ENCODE data around the gene SAV1.
"Not testable (repeated sequence)": the region's sequence is repeated elsewhere in the genome, so short reads cannot be mapped to it uniquely, and the experiment has no call there.

SAV1 gene

DNA sequence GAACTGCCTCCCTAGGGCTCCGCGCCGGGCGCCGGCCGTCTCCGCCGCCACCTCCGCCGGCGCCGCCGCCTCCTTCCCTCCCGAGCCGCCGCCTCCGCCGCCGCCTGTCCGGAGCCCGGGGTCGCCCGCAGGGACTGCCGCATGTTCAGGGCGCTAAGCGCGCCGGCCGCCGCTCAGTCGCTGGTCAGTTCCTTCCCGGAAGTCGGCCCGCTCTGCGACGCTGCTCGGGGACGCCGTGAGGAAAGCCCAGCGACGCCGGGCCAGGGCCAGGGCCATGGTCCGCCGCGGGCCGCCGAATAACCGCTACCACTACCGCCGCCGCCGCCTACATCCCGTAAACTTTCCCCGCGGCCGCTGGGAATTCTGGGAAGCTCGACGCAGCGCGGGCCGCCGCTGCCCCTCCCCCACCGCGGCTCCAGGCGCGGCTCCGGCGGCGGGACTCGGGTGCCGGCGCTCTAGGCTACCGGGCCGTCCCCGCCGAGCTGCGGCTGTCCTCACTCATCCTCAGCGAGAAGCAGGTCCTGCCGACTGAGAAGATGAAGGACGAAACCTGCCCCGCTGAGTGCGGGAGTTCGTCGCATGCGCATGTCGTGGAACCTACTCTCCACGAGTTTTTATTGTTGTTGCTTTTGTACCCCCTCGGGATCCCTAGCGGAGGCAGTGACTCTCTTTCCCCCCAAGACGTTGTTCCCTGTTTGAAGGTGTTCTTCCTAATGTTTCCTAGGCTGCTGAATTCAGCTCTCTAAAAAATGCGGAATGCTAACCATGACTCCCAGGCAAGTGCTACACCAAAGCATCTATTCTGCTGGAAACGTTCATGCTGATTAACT, at the start of gene SAV1:
TSS of gene SAV1 (minus strand) at position 311 of the 830 bp plus-strand sequence. CDS start 339 bp downstream, outside the sequence.
- DNase-seq, result peak; percentile 74 to 83

DNA sequence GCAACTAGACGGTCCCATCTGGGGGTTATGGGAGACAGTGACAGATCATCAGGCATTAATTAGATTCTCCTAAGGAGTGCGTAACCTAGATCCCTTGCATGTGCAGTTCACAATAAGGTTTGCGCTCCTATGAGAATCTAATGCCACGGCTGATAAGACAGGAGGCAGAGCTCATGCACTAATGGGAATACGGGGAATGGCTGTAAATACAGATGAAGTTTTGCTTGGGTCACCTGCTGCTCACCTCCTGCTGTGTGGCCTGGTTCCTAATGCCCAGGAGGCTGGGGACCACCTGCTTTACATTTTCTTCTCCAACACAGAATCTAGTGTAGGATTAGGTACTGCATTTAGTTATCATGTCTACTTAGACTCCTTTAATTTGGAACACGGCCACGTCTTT, 49.7 kb upstream of the SAV1 start:
- DNase-seq, result no peak

DNA sequence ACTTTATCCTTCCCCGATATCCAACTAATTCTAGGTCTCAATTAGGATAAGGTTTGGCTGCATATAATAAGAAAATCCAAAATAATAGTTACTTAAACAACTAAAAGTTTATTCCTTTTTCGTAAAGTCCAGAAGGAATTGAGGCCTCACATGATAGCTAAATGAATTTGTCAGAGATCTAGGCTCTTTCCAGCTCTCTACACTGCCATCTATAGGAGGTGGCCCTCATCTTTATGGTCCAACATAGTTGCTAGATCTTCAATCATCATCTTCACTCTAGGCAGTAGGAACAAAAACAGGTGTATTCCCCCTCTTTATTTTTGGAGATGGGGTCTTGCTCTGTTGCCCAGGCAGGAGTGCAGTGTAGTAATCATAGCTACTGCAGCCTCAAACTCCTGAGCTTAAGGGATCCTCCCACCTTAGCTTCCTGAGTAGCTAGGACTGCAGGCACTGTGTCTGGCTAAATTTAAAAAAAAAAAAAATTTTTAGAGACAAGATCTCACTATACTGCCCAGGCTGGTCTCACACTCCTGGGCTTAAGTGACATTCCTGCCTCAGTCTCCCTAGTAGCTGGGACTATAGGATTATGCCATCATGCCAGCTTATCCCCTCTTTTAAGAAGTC, 46.5 kb upstream of the SAV1 start:
- DNase-seq, result peak in 1 of 2 experiments; percentile 22

DNA sequence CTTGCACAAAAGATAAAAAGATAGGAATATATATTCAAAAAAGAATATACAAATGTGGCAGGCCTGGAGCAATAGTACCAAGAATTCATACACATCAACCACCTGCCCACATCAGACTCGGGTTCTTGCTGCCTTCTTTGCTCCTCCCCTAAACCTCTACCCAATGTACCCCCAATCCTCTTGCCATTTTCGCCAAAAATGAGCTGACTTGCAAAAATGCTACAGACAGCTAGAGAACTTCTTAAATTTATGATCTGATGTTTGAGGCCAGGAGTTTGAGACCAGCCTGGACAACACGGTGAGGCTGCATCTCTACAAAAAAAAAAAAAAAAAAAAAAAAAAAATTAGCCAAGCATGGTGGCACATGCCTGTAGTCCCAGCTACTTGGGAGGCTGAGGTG, 42.9 kb upstream of the SAV1 start:
- DNase-seq, result no peak

DNA sequence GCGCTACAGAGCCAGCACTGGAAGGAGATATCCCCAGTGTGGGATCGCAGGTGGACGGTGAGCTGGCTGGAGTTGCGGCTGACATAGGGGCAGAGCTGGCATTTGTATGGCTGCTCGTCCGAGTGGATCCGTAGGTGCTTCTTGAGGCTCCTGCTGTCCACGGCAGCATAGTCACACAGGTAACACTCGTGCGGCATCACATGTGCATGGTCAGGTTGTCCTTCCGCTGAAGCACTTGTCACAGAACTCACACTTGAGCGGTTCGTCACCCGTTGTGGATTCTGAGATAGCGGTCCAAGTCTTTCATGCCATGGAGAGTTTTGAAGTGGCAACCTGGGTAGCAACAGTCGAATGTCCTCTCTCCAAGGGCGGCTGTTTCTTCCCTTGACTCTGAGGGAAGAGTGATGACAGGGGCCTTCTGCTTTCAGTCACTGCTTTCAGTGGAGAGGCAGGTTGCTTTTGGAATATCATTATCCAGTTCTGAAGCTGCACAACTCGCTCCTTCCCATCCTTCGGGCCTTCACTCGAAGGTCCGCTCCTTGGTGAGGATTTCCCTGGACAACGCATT, 37.0 kb upstream of the SAV1 start:
- no peak for DNase-seq

DNA sequence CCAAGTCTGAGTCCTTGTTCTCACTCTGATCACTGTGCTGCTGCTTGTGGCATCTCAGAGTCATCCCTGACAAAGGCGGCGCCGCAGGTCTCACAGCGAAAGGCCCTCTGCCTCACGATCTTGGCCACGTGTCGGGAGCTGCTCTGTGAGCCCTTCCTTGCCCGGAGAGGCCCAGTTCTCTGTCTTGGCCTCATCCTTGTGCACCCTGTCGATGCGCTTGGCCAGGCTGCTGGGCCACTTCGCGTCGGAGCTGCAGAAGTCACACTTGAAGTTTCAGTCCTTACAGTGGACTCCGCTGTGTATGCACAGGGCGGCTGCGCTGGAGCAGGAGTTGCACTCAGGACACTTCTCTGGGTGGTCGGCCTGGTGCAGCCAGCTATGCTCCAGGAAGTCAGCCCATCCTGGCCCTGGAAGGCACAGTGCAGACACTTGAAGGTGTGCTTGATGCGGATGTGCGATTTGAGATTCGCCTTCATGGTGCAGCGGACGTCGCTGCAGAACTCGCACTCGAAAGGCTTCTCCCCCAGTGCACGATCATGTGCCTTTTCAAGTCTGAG, 36.4 kb upstream of the SAV1 start:
- no peak for DNase-seq

DNA sequence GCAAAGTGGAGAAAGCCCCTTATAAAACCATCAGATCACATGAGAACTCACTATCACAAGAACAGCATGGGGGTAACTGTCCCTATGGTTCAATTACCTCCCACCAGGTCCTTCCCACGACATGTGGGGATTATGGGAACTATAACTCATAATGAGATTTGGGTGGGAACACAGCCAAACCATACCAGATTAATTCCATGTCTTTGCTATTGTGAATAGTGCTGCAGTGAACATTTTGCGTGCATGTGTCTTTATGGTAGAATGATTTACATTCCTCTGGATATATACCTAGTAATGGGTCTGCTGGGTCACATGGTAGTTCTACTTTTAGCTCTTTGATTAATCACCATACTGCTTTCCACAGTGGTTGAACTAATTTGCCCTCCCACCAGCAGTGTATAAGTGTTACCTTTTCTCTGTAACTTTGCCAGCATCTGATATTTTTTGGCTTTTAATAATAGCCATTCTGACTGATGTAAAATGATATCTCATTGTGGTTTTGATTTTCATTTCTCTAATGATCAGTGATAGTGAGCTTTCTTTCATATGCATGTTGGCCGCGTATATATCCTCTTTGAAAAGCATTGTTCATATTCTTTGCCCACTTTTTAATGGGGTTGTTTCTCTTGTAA, 29.7 kb upstream of the SAV1 start:
- no peak for DNase-seq

DNA sequence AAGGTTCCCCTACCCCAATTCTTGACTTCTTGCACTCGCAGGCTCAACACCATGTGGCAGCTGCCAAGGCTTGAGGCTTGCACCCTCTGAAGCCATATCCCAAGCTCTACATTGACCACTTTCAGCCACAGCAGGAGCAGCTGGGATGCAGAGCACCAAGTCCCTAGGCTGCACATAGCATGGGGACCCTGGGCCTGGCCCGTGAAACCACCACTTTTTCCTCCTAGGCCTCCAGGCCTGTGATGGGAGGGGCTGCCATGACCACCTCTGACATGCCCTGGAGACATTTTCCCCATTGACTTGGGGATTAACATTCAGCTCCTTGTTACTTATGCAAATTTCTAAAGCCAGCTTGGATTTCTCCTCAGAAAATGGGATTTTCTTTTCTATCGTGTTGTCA, 26.2 kb upstream of the SAV1 start:
- not testable (repeated sequence) for DNase-seq

DNA sequence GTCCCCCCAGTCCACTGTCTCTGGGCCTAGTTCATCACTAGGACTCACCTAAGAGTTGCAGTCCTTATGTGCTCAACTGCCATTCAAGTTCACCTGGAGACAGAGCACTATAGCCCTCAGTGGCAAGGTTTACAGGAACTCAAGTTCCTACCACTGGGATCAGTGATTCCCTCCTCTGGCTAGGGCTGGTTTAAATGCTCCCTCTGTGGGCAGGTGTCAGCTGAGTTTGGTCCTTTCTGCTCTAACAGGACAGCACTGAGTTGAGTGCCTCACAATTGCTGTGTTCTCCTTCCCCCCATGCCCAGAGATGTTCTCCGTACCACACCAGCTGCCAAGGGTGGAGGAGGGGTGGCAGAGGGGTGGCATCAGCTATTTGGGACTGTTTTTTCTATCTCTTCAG, 20.8 kb upstream of the SAV1 start:
- no peak for DNase-seq

DNA sequence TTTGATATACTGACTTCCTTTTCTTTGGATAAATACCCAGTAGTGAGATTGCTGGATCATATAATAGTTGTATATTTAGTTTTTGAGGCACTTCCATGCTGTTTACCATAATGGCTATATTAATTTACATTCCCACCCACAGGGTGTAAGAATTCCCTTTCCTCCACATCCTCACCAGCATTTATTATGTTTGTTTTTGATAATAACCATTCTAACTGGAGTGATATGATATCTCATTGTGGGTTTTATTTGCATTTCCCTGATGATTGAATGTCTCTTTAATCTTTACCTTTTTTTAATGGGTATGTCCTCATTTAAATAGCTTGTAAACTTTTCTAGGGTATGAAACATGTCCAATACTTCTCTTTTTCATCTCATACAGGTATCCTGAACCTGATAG, 11.6 kb upstream of the SAV1 start:
- no peak for DNase-seq

DNA sequence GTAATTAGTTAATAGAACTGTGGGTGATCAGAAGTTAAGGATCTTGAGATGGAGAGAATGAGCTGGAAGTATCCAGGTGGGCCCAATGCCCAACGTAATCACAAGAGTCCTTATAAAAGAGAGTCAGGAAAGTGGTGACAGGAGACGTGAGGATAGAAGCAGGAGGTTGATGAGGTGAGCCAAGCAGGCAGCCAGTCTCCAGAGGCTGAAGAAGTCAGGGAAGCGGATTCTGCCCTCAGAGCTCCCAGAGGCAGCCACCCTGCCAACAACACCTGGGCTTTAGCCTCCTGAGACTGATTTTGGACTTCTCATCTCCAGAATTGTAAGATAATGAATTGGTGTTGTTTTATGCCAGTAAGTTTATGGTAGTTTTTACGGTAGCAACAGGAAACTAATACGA, 10.1 kb upstream of the SAV1 start:
- no peak for DNase-seq

DNA sequence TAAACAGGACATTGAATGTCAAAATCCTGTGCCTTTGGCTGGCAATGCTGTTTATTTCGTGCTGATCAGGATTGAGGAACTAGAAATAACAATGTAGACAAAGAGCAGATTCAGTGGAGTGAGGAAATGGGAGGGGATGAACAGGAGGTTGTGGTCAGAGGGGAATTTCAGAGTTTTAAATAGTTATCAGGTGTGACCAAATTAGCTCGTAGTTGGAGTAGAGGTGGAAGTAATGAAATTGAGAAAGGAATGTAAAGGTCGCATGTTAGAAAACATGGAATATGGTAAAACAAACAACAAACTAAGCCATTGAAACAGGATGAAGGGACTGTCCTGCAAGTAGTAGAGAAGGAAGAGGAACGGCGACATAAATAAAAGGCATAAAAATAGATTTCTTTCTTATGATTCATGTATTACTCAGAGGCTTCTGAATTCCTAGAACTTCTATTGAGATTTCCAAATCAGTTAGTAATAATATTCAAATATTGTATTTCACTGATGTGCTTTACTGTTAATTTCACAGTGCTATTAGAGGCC, 9.5 kb upstream of the SAV1 start:
- no peak for DNase-seq

DNA sequence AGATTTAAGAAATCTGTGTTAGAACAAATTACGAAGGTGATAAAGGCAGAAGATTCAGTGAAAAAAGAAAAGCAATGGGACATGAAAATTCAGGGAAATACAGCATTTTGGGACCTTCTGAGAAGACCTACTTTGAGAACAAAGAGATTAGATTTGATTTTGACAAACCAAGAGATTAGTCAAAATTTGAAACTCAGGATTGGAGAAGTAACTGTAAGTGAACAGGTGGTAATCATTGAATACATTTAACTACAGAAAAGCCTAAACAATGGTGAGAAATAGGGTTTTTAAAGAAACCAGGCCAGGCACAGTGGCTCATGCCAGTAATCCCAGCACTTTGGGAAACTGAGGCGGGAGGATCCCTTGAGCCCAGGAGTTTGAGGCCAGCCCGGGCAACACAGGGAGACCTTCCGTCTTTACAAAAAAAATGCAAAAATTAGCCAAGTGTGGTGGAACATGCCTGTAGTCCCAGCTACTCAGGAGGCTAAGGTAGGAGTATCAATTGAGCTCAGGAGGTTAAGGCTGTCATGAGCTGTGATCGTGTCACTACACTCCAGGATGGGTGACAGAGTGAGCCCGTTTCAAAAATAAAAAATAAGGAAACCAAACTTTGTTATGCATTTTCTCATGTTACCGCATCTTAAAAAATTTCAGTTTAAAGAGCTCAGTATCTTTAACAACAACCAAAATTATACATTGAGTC, 8.9 kb upstream of the SAV1 start:
- DNase-seq, result no peak

DNA sequence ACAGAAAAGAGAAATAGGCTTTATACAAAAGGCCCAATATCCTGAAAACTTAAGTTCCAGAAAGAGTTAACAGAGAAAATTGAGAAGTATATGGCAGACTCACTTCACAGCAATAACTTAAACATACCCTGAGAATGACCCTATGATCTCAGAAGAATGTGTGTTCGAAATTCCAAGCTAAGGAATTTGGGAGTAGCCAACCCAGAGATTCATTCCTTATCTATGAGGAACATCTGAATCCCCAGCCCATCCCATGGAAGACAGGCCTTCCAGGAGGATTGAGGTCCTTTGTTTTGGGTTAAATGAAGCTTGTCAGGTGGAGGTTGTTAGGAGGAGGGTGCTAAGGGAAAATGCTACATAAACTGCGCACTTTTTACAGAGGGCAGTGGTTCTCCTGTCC, 7.5 kb upstream of the SAV1 start:
- DNase-seq, result no peak

DNA sequence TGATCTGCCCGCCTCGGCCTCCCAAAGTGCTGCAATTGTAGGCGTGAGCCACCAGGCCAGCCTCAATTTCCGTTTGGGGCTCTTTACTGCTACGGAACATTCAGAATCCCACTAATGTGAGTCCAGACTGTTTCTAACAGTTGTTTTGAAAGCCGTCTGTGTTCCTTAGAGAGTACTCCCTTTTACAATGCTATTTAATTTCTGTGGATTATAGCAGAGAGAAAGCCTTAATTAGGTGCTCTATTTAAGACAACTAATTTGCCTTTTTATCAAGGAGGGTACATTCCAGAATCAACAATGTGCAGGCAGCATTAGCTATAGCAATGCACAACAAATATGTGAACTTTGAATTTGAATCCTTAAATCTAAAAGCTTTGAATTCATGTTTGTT, 2.8 kb upstream of the SAV1 start:
- DNase-seq, result no peak

DNA sequence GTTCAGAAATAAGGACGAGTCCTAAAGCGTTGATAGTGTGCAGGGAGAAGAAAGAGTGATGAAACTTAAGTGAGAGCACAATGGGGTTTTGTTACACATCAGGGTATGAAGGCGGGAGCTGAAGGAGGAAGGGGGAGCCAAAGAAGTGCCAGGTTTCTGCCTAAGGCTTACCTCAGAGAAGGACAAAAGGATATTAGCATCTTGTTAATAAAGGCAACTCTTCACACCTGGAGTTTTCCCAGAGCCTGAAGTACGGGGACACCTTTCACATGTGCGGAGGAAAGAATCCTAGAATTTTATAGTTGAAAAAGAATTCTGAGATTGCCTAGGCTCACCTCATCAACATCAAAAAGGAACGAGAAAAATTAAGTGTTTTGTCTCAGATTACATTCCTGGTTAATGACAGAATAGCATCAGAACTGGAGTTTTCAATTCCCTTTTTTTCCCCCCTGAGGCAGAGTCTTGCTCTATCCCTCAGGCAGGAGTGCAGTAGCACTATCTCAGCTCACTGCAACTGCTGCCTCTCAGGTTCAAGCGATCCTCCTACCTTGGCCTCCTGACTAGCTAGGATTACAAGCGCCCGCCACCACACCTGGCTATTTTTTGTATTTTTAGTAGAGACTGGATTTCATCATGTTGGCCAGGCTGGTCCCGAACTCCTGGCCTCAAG, 2.2 kb upstream of the SAV1 start:
- DNase-seq, result no peak

DNA sequence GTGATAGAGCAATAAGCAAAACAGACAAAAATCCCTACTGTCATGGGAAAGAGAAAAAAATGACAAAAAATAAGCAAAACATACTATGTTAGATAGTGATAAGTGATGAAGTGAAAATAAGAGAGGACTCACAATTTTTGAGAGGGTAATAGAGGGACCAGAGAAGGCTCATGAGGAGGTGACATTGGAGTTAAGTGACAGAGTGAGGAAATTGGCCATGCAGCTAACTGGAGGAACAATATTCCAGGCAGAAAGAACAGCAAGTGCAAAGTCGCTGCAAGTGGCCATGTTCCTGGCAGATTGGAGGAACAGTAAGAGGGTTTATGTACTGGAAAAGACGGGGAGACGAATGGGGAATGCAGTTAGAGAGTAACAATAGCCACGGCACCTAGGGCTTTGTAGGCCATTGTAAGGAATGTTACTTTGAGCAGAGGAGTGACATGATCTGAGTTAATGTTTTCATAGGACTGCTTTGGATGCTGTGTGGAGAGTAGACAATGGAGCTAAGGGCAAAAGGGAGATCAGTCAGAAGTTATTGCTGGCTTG, 1.4 kb upstream of the SAV1 start:
- DNase-seq, result no peak

DNA sequence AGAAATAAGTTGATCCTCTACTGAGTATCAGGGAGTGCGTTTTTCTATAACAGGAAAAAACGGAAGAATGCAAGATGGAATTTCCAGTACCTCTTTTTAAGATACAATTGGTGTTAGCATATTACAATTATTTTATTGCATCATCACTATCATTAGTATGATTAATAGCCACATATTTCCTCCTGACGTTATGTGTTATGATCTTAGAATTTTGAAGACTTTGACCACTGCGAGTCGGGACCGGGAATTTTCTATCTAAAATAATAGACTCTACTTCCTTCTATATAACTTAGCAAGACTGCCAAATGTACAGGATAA, 679 bp upstream of the SAV1 start:
- DNase-seq, result no peak

DNA sequence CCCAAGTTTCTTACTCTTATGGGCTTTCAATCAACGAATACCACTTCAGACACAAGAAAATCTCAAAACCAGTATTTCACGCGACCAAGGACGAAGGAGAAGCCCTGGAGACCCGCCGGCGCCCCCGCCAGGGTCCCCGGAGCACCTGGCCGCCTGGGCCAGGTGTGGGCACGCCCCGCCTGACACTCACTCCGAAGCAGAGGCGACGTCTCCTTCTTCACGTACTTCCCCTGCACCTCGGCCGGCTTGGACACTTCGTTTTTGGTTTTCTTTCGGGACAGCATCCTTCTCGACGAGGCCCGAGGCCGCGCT, 466 bp downstream of the SAV1 start:
- peak; percentile 31 to 34 for DNase-seq

DNA sequence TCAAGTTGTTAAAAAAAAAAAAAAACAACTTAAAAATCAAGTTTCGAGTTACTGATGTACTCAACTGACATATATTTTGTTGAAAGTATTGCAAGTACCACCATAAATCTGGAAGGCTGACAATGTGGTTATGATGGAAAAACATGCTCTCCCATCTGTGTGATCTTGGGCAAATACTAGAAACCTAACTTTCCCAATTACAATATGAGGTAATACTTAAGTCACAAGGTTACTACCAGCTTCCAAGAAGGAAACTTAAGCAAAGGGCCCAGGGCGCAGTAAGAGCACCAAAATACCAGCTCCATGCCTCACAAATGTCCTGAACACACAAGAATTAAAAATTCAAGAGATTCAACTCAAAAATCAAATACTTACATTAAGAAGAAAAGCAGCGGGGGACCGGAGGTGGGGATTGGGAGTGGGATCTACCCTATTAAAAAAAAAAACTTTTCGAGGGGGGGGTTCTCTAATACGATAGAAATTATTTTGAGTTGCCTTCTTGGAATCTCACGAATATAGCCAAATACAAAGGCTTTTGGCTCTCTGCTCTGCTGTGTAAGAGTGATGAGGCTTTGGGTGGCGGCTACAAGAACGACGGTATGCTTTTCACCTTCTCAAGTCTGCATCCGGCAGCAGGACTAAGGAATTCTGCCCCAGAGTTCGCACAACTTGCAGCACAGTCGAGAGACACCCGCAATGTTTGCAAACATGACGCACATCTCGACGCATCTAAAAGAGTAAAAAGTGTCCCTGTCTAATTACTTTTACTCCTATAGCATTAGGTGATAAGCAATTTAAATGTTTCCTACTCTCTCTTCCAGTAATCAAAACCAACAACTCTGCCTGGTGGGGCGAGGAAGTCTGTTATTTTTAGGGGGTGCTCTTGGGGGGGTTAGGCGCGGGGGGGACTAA, 1.1 kb downstream of the SAV1 start:
- no peak for DNase-seq

DNA sequence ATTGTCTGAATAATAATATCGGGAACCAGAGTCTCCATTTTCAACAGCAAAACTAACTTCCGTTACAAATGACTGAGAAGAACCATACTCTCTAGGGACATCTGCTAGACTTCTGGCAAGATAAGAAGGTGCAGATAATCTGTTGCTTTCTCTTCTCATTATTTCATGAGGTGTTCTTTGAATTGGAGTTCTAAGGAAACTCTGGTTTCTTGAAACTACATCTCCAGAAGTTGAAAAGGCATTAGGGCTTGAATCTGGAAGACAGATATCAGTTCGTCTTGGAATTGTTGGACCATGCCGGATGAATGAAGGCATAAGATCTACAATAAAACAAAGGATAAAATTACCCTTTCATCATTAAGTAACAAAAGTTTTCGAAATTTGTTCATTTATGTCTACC, 2.8 kb downstream of the SAV1 start:
- not testable (repeated sequence) for DNase-seq

Measured in NCI-H1930 (cell line).